Measurements from ENCODE around the gene TRIM43.
"Not testable (repeated sequence)": the region's sequence is repeated elsewhere in the genome, so short reads cannot be mapped to it uniquely, and the experiment has no call there.

DNA sequence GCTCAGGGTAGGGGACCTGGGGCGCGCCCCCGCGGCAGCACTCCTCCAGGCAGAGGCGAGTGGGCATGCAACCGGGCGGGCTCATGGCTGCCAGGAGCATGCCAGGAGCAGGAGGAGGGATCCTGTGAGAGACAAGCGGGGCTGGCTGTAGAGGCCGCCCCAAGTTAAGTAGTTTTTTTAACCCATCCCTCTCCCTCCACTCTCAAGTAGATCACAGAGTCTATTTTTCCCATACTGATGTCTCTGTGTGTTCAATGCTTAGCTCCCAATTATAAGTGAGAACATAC lies 49.4 kb downstream of the TRIM43 start:
- TF ChIP-seq, protein P1, sequence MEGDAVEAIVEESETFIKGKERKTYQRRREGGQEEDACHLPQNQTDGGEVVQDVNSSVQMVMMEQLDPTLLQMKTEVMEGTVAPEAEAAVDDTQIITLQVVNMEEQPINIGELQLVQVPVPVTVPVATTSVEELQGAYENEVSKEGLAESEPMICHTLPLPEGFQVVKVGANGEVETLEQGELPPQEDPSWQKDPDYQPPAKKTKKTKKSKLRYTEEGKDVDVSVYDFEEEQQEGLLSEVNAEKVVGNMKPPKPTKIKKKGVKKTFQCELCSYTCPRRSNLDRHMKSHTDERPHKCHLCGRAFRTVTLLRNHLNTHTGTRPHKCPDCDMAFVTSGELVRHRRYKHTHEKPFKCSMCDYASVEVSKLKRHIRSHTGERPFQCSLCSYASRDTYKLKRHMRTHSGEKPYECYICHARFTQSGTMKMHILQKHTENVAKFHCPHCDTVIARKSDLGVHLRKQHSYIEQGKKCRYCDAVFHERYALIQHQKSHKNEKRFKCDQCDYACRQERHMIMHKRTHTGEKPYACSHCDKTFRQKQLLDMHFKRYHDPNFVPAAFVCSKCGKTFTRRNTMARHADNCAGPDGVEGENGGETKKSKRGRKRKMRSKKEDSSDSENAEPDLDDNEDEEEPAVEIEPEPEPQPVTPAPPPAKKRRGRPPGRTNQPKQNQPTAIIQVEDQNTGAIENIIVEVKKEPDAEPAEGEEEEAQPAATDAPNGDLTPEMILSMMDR (IDR thresholded peaks at IDR 0.05) = not testable (repeated sequence)
- TF ChIP-seq POLR2AphosphoS5, POLR2A (IDR thresholded peaks at IDR 0.05): not testable (repeated sequence)
